ENCODE data around the gene EMP3. TPM values are rescaled to one million over a fixed set of nuclear protein-coding genes. Genes with fewer than 3 reads are reported as not detected.

The EMP3 gene
- total RNA-seq, 3 donors from 2014 or later: 18.4 to 71.4 (median 24.1) TPM

GRCh38 chr19:48348045-48348444 lies 22.7 kb downstream of the EMP3 start:
- intact Hi-C loops (cut with DNase I; ENCODE audit: low total_unique reads): no loop called here
- Histone ChIP-seq H3K27me3 (no peaks in the 10 kb centered on the region), H3K36me3 (no peaks in the 10 kb centered on the region), H3K4me1 (no peaks in the 10 kb centered on the region), H3K9me3 (no peaks in the 10 kb centered on the region), H3K27ac (no peak overlapping the region), H3K4me3 (no peak overlapping the region)
- no peak for TF ChIP-seq POLR2AphosphoS5 (IDR thresholded peaks at IDR 0.05)
- TF ChIP-seq, protein P1, sequence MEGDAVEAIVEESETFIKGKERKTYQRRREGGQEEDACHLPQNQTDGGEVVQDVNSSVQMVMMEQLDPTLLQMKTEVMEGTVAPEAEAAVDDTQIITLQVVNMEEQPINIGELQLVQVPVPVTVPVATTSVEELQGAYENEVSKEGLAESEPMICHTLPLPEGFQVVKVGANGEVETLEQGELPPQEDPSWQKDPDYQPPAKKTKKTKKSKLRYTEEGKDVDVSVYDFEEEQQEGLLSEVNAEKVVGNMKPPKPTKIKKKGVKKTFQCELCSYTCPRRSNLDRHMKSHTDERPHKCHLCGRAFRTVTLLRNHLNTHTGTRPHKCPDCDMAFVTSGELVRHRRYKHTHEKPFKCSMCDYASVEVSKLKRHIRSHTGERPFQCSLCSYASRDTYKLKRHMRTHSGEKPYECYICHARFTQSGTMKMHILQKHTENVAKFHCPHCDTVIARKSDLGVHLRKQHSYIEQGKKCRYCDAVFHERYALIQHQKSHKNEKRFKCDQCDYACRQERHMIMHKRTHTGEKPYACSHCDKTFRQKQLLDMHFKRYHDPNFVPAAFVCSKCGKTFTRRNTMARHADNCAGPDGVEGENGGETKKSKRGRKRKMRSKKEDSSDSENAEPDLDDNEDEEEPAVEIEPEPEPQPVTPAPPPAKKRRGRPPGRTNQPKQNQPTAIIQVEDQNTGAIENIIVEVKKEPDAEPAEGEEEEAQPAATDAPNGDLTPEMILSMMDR (IDR thresholded peaks at IDR 0.05): no peak
- no peak for TF ChIP-seq POLR2A (IDR thresholded peaks at IDR 0.05)
- DNase-seq (ENCODE audit: low spot score in 2 of 2): no peak

GRCh38 chr19:48348737-48349136 lies 23.4 kb downstream of the EMP3 start:
- H3K9me3 ChIP-seq: no peaks in the 10 kb centered on the region
- DNase-seq (ENCODE audit: low spot score in 2 of 2): no peak
- no peaks in the 10 kb centered on the region for H3K27me3 ChIP-seq
- no peaks in the 10 kb centered on the region for H3K36me3 ChIP-seq
- H3K4me3 ChIP-seq: no peak overlapping the region
- intact Hi-C loops (cut with DNase I; ENCODE audit: low total_unique reads): no loop called here
- no peaks in the 10 kb centered on the region for H3K4me1 ChIP-seq
- TF ChIP-seq, protein P1 (IDR thresholded peaks at IDR 0.05): no peak
- H3K27ac ChIP-seq: no peak overlapping the region

DNA sequence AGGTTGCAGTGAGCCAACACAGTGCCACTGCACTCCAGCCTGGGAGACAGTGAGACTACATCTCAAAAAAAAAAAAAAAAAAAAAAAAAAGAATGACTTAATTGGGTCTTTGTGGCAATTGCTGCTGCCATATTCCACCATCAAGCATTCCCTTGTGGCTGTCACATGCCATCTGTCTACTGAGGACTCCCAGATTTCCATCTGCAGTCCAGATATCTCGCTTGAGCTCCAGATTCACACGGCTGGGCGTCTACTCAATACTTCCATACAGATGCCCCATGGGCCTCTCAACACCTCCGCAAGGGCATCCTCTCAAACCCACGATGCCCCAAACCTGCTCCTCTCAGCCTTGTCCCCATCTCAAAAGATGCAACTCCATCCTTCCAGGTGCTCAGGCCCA lies 25.5 kb downstream of the EMP3 start:
- no peak for DNase-seq (ENCODE audit: low spot score in 2 of 2)
- H3K4me3 ChIP-seq: no peak overlapping the region
- H3K27me3 ChIP-seq: no peaks in the 10 kb centered on the region
- no peak overlapping the region for H3K27ac ChIP-seq
- TF ChIP-seq, protein P1 (IDR thresholded peaks at IDR 0.05): no peak
- TF ChIP-seq POLR2AphosphoS5 (IDR thresholded peaks at IDR 0.05): no peak
- TF ChIP-seq POLR2A (IDR thresholded peaks at IDR 0.05): no peak
- no peaks in the 10 kb centered on the region for H3K36me3 ChIP-seq
- no peaks in the 10 kb centered on the region for H3K9me3 ChIP-seq
- no peaks in the 10 kb centered on the region for H3K4me1 ChIP-seq
- intact Hi-C loops (cut with DNase I; ENCODE audit: low total_unique reads): no loop called here

DNA sequence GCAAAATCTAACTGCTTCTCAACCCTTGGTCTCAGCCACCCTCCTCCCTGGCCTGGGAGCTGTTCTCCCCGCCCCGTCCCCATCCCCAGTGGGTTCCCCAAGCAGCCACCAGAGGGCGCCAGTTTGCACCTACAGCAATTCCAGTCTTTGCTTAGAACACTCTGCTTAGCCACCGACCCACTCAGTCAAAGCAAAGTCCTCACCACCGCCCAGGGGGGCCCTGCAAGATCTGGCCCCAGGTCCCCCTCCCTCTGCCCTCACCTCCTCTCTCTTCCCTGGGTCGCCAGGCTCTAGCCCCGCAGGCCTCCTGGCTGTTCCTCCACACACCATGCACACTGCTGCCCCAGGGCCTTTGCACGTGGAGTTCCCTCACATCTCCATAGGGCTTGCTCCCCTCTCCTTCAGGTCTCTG lies 26.0 kb downstream of the EMP3 start:
- no peaks in the 10 kb centered on the region for H3K36me3 ChIP-seq
- no peak overlapping the region for H3K27ac ChIP-seq
- no peaks in the 10 kb centered on the region for H3K27me3 ChIP-seq
- no peaks in the 10 kb centered on the region for H3K4me1 ChIP-seq
- H3K4me3 ChIP-seq: no peak overlapping the region
- H3K9me3 ChIP-seq: no peaks in the 10 kb centered on the region
- TF ChIP-seq POLR2A (IDR thresholded peaks at IDR 0.05) (no peak), POLR2AphosphoS5 (IDR thresholded peaks at IDR 0.05) (no peak)
- TF ChIP-seq, protein P1 (IDR thresholded peaks at IDR 0.05): peak; percentile 10 to 58 (median 57)
- intact Hi-C loops (cut with DNase I; ENCODE audit: low total_unique reads): no loop called here
- peak in 1 of 2 donors; percentile 78 for DNase-seq (ENCODE audit: low spot score in 2 of 2)

DNA sequence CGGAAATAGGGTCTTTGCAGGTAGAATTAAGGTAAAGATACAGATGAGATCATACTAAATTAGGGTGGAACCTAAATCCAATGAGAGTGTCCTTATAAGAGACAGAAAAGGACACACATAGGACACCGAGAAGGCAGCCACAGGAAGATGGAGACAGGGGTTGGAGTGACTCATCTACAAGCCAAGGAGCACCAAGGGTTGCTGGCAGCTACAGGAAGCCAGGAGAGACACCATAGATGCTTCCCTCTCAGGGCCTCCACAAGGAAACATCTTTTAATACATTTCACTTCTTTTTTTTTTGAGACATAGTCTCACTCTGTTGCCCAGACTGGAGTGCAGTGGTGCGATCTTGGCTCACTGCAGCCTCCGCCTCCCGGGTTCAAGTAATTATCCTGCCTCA lies 28.3 kb downstream of the EMP3 start:
- no peaks in the 10 kb centered on the region for H3K27me3 ChIP-seq
- no peaks in the 10 kb centered on the region for H3K9me3 ChIP-seq
- H3K4me3 ChIP-seq: no peak overlapping the region
- no peaks in the 10 kb centered on the region for H3K4me1 ChIP-seq
- no peak for DNase-seq (ENCODE audit: low spot score in 2 of 2)
- no peaks in the 10 kb centered on the region for H3K36me3 ChIP-seq
- TF ChIP-seq POLR2AphosphoS5 (IDR thresholded peaks at IDR 0.05) (no peak), POLR2A (IDR thresholded peaks at IDR 0.05) (no peak)
- TF ChIP-seq, protein P1 (IDR thresholded peaks at IDR 0.05): no peak
- H3K27ac ChIP-seq: no peak overlapping the region
- intact Hi-C loops (cut with DNase I; ENCODE audit: low total_unique reads): no loop called here

Data from breast epithelium (tissue), 4 donors.